Mesenchymal stem cell (in vitro differentiated cells and primary cell): Measurements from ENCODE around the gene MMP28.

Experiments
- DNase-seq: peaks from one replicate; pipeline ENCODE4 v3.0.0-alpha.2; 2013
- H2AFZ ChIP-seq: one replicate; pipeline ENCODE4 v1.6.1; 2013; ENCODE audit warnings: low read depth, mild to moderate bottlenecking, control low read depth, inconsistent platforms, low read length, moderate library complexity
- H2AK5ac ChIP-seq: 2 replicates; pipeline ENCODE4 v1.6.1; 2013; ENCODE audit warnings: low read length, moderate library complexity, mild to moderate bottlenecking, inconsistent platforms; ENCODE audit not compliant: severe bottlenecking
- H2BK120ac ChIP-seq: one replicate; pipeline ENCODE4 v1.6.1; 2013; ENCODE audit warnings: low read depth, mild to moderate bottlenecking, inconsistent platforms, low read length, moderate library complexity
- H2BK12ac ChIP-seq, 2 experiments: one replicate each; pipeline ENCODE4 v1.6.1; 2013; ENCODE audit warnings: inconsistent platforms in 2 of 2, low read length in 2 of 2, mild to moderate bottlenecking in 2 of 2, moderate library complexity in 2 of 2, control low read depth in 1 of 2
- H2BK15ac ChIP-seq: one replicate; pipeline ENCODE4 v1.6.1; 2013; ENCODE audit warnings: mild to moderate bottlenecking, low read depth, inconsistent platforms; ENCODE audit not compliant: poor library complexity, severe bottlenecking
- H2BK5ac ChIP-seq: 2 replicates; pipeline ENCODE4 v1.6.1; 2013; ENCODE audit warnings: low read depth, mild to moderate bottlenecking, low read length, control low read depth, inconsistent platforms; ENCODE audit not compliant: poor library complexity, severe bottlenecking
- H3K14ac ChIP-seq, 2 experiments: one replicate each; pipeline ENCODE4 v1.6.1; 2013; ENCODE audit warnings: inconsistent platforms in 2 of 2, low read length in 2 of 2, control low read depth in 1 of 2, mild to moderate bottlenecking in 1 of 2, moderate library complexity in 1 of 2
- H3K18ac ChIP-seq, 2 experiments: one replicate each; pipeline ENCODE4 v1.6.1; 2013; ENCODE audit warnings: inconsistent platforms in 2 of 2, low read length in 2 of 2, control low read depth in 1 of 2, low read depth in 1 of 2, mild to moderate bottlenecking in 1 of 2
- H3K23ac ChIP-seq, 2 experiments: one replicate each; pipeline ENCODE4 v1.6.1; 2013; ENCODE audit warnings: inconsistent platforms in 2 of 2, low read length in 2 of 2, mild to moderate bottlenecking in 2 of 2, moderate library complexity in 2 of 2, control low read depth in 1 of 2
- H3K27ac ChIP-seq: 2 replicates; pipeline ENCODE4 v1.5.1; 2013; ENCODE audit warnings: mild to moderate bottlenecking, moderate library complexity, low read length, control low read depth, inconsistent platforms; ENCODE audit not compliant: poor library complexity, severe bottlenecking
- H3K27me3 ChIP-seq, 2 experiments: 2 replicates each; pipeline versions ENCODE4 v1.6.1 to v1.7.0; 2013; ENCODE audit warnings: low read length in 2 of 2, mild to moderate bottlenecking in 2 of 2, moderate library complexity in 2 of 2, control low read depth in 1 of 2, inconsistent platforms in 1 of 2; ENCODE audit not compliant: control insufficient read depth in 1 of 2, insufficient read depth in 1 of 2
- H3K36me3 ChIP-seq, 2 experiments: 2 replicates each; pipeline versions ENCODE4 v1.6.1 to v1.7.0; 2013; ENCODE audit warnings: low read length in 2 of 2, control low read depth in 1 of 2, inconsistent platforms in 1 of 2, low read depth in 1 of 2, mild to moderate bottlenecking in 1 of 2; ENCODE audit not compliant: insufficient read depth in 2 of 2, control insufficient read depth in 1 of 2
- H3K4ac ChIP-seq, 2 experiments: one replicate each; pipeline ENCODE4 v1.6.1; 2013; ENCODE audit warnings: inconsistent platforms in 2 of 2, low read length in 2 of 2, mild to moderate bottlenecking in 2 of 2, moderate library complexity in 2 of 2, control low read depth in 1 of 2, low read depth in 1 of 2
- H3K4me1 ChIP-seq: 2 replicates; pipeline ENCODE4 v1.6.1; 2013; ENCODE audit warnings: low read depth, low read length, control low read depth; ENCODE audit not compliant: control insufficient read depth, insufficient read depth
- H3K4me2 ChIP-seq: 2 replicates; pipeline ENCODE4 v1.6.1; 2013; ENCODE audit warnings: low read length, mild to moderate bottlenecking, inconsistent platforms; ENCODE audit not compliant: poor library complexity, severe bottlenecking
- H3K4me3 ChIP-seq, 2 experiments: 2 replicates each; pipeline versions ENCODE4 v1.5.1 to v1.7.0; 2013; ENCODE audit warnings: low read length in 2 of 2, mild to moderate bottlenecking in 2 of 2, control low read depth in 1 of 2, low read depth in 1 of 2; ENCODE audit not compliant: insufficient read depth in 1 of 2
- H3K79me1 ChIP-seq: replicated peaks from 2 replicates; pipeline ENCODE4 v1.6.1; 2013; ENCODE audit warnings: mild to moderate bottlenecking, control low read depth, low read length, inconsistent platforms; ENCODE audit not compliant: poor library complexity, severe bottlenecking
- H3K9ac ChIP-seq: 2 replicates; pipeline ENCODE4 v1.7.0; 2013; ENCODE audit warnings: mild to moderate bottlenecking, low read length, moderate library complexity
- H3K9me3 ChIP-seq: 2 replicates; pipeline ENCODE4 v1.7.0; 2013; ENCODE audit warnings: mild to moderate bottlenecking, low read length; ENCODE audit not compliant: control insufficient read depth
- H4K8ac ChIP-seq: one replicate; pipeline ENCODE4 v1.6.1; 2013; ENCODE audit warnings: inconsistent platforms, mild to moderate bottlenecking, low read length, moderate library complexity
- H4K91ac ChIP-seq: one replicate; pipeline ENCODE4 v1.6.1; 2013; ENCODE audit warnings: mild to moderate bottlenecking, low read length, inconsistent platforms
- WGBS: methylation state at CpG from one replicate; pipeline ENCODE4 v1.1.7; 2013; ENCODE audit warnings: mixed read lengths; 5-methylcytosine and 5-hydroxymethylcytosine counted together

Gene MMP28

DNA sequence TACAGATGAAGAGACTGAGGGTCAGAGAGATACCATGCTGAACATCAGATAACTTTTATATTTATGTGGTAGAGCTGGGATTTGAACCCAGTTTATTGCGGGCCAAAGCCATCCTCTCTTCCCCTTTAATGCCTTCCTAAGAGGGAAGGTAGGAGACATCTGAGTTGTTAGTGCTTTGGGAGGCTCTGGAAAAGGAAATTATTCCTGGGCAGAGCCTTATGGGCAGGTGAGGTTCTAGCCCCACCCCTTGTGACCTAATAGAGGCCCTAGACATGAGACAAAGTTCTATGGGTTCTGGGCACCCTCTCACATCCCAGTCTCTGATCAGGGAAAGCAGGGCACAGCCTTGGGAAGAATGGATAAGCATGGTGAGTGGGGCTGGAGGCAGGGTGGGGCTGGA lies 34.9 kb downstream of the MMP28 start, which contains the start of gene C17orf50:
Gene C17orf50 (plus strand): TSS at position 301 of the 400 bp plus-strand sequence. CDS start 55 bp downstream, at position 356.
- H2AFZ ChIP-seq, result no peak within 1 kb of the TSS
- H3K27ac ChIP-seq, result no peak within 1 kb of the TSS
- H2BK15ac ChIP-seq, result no peak within 1 kb of the TSS
- H2BK5ac ChIP-seq, result no peak within 1 kb of the TSS
- H3K14ac ChIP-seq, result no peak within 1 kb of the TSS
- no peak within 1 kb of the TSS for H4K8ac ChIP-seq
- H3K23ac ChIP-seq, result no peak within 1 kb of the TSS
- WGBS, result no CpG with 5 or more reads among the region's 1 CpG
- H3K4ac ChIP-seq, result no peak within 1 kb of the TSS
- H3K4me3 ChIP-seq, result no peak within 1 kb of the TSS
- H2AK5ac ChIP-seq, result no peak within 1 kb of the TSS
- no peaks in the 10 kb centered on the region for H3K79me1 ChIP-seq
- no peak within 1 kb of the TSS for H2BK120ac ChIP-seq
- peaks cover 15% of the 10 kb centered on the region for H3K4me1 ChIP-seq
- peaks cover 12 to 57% of the 10 kb centered on the region in 2 experiments for H3K27me3 ChIP-seq
- H4K91ac ChIP-seq, result no peak within 1 kb of the TSS
- no peak within 1 kb of the TSS for H2BK12ac ChIP-seq
- no peaks in the 10 kb centered on the region for H3K9me3 ChIP-seq
- H3K9ac ChIP-seq, result no peak within 1 kb of the TSS
- H3K18ac ChIP-seq, result no peak within 1 kb of the TSS
- no peak within 1 kb of the TSS for H3K4me2 ChIP-seq
- no peak for DNase-seq
- no peaks in the 10 kb centered on the region for H3K36me3 ChIP-seq

GRCh38 chr17:35757243-35757642 lies 38.2 kb downstream of the MMP28 start:
- Histone ChIP-seq H4K91ac (no peak overlapping the region), H3K23ac (no peak overlapping the region), H2BK5ac (no peak overlapping the region), H3K4me3 (no peak overlapping the region), H3K4me1 (no peaks in the 10 kb centered on the region), H3K18ac (no peak overlapping the region), H2BK12ac (no peak overlapping the region), H3K36me3 (no peaks in the 10 kb centered on the region), H3K9me3 (no peaks in the 10 kb centered on the region), H3K4me2 (no peak overlapping the region), H3K14ac (no peak overlapping the region), H3K27ac (no peak overlapping the region), H3K9ac (no peak overlapping the region), H2BK15ac (no peak overlapping the region), H4K8ac (no peak overlapping the region), H2BK120ac (no peak overlapping the region), H2AFZ (no peak overlapping the region), H3K4ac (no peak overlapping the region), H3K27me3 (peaks cover 26 to 58% of the 10 kb centered on the region in 2 experiments), H2AK5ac (no peak overlapping the region), H3K79me1 (no peaks in the 10 kb centered on the region)
- DNase-seq, result no peak

DNA sequence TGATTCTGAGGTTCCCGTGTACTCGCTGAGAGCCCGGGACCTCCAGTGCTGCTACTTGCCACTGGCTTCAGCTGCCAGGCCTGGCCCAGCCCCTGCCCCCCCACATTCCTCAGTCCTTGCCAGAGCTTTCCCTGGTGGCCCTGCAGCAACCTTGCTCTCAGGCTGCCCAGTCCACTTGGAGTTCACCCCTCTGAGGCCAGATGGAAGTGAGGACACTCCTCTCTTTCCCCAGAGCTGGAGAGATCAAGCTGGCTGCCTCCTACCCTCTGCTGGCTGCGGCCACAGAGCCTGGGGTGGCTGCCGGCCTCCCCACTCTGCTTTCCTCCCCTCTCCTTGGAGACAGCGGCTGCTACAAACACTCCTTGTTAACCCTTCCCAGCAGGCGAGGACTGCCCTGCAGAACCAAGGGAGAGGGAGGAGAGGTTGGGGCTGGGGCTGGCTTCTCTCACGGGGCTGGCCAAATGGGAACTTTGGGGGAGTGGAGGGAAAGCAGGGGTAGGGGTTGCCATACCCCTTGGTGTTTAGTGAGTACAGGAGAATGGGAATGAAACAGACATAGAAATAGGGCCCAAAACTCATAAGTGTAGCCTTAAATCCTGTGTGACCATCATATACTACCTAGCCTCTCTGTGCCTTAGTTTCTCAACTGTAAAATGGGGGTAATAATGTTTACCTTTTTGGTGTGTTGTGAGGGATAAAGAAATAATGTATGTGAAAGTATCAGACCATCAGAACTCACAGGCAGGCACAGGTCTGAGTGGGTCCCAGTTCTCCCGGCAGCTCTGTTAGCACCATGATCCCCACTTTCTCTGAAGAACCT lies 42.3 kb downstream of the MMP28 start, which contains the start of gene GAS2L2:
Gene GAS2L2 (minus strand): TSS at position 295 of the 820 bp plus-strand sequence. CDS start 389 bp downstream, outside the sequence.
- H2BK5ac ChIP-seq, result no peak within 1 kb of the TSS
- no peak within 1 kb of the TSS for H4K91ac ChIP-seq
- H3K27me3 ChIP-seq, result peaks cover 49 to 61% of the 10 kb centered on the region in 2 experiments
- no peaks in the 10 kb centered on the region for H3K9me3 ChIP-seq
- peaks cover 4% of the 10 kb centered on the region for H3K4me1 ChIP-seq
- WGBS, result 74% methylated on average over 8 of the region's 9 CpGs
- no peak within 1 kb of the TSS for H3K4me2 ChIP-seq
- no peak within 1 kb of the TSS for H2BK120ac ChIP-seq
- H3K36me3 ChIP-seq, result no peaks in the 10 kb centered on the region
- no peak within 1 kb of the TSS for H3K9ac ChIP-seq
- no peak within 1 kb of the TSS for H4K8ac ChIP-seq
- H2BK12ac ChIP-seq, result no peak within 1 kb of the TSS
- H3K27ac ChIP-seq, result no peak within 1 kb of the TSS
- no peak within 1 kb of the TSS for H3K4ac ChIP-seq
- H3K14ac ChIP-seq, result no peak within 1 kb of the TSS
- H2AK5ac ChIP-seq, result no peak within 1 kb of the TSS
- no peak within 1 kb of the TSS for H2AFZ ChIP-seq
- no peak for DNase-seq
- no peaks in the 10 kb centered on the region for H3K79me1 ChIP-seq
- no peak within 1 kb of the TSS for H3K23ac ChIP-seq
- no peak within 1 kb of the TSS for H3K4me3 ChIP-seq
- no peak within 1 kb of the TSS for H3K18ac ChIP-seq
- H2BK15ac ChIP-seq, result peak within 1 kb of the TSS; percentile 34

DNA sequence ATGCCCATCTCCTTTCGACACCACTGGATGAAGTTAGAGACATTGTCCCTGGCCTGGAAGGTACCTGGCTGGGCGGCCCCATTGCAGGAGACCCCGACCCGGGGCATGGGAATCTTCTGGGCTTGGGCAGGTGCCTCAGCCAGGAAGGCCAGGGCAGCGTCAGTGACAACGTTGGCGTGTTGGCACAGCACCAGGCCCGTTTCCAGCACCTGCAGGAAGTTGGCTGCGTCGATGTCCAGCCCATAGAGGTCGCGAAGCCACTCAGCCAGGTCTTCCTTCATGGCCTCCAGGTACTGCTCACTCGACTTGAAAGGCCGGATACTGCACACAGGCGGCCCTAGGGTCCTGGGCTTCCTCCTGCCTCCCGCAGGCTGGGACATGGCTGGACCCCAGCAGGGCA lies 43.0 kb downstream of the MMP28 start:
- Histone ChIP-seq H3K36me3 (no peaks in the 10 kb centered on the region), H3K4ac (no peak overlapping the region), H3K4me2 (no peak overlapping the region), H3K79me1 (no peaks in the 10 kb centered on the region), H2BK15ac (peak overlapping the region; percentile 34), H3K27me3 (peaks cover 54 to 64% of the 10 kb centered on the region in 2 experiments), H4K91ac (no peak overlapping the region), H3K14ac (no peak overlapping the region), H3K9ac (no peak overlapping the region), H3K27ac (no peak overlapping the region), H3K4me1 (peaks cover 4% of the 10 kb centered on the region), H3K23ac (no peak overlapping the region), H3K4me3 (no peak overlapping the region), H2BK5ac (no peak overlapping the region), H3K18ac (no peak overlapping the region), H3K9me3 (no peaks in the 10 kb centered on the region), H2BK120ac (no peak overlapping the region), H2AK5ac (no peak overlapping the region), H4K8ac (no peak overlapping the region), H2AFZ (no peak overlapping the region), H2BK12ac (no peak overlapping the region)
- 87% methylated on average over 16 of the region's 16 CpGs for WGBS
- no peak for DNase-seq
